Fibroblast of lung (primary cell): Measurements from ENCODE around the gene UBE2E2. TPM values are rescaled to one million over a fixed set of nuclear protein-coding genes. Genes with fewer than 3 reads are reported as not detected.

ENCODE experiments used
- DNase-seq, 2 donors: peaks; one replicate each; pipeline versions ENCODE4 v3.0.0 to v3.0.0-alpha.2; 2010; ENCODE audit warnings: low read depth in 2 of 2
- H2AFZ ChIP-seq: 2 replicates; pipeline ENCODE4 v1.5.1; 2012; ENCODE audit warnings: low read length, control low read depth, inconsistent platforms
- H3K27ac ChIP-seq: 2 replicates; pipeline ENCODE4 v1.5.1; 2011; ENCODE audit warnings: low read length, control low read depth; ENCODE audit not compliant: insufficient read depth
- H3K27me3 ChIP-seq: 2 replicates; pipeline ENCODE4 v1.5.1; 2011; ENCODE audit warnings: mild to moderate bottlenecking, low read length; ENCODE audit not compliant: control insufficient read depth, insufficient read depth
- H3K36me3 ChIP-seq: 2 replicates; pipeline ENCODE4 v1.5.1; 2011; ENCODE audit warnings: low read length; ENCODE audit not compliant: control insufficient read depth, insufficient read depth
- H3K4me1 ChIP-seq: 2 replicates; pipeline ENCODE4 v1.5.1; 2011; ENCODE audit warnings: low read length; ENCODE audit not compliant: control insufficient read depth, insufficient read depth; ENCODE audit errors: extremely low read depth
- H3K4me2 ChIP-seq: 2 replicates; pipeline ENCODE4 v1.5.1; 2011; ENCODE audit warnings: low read length, control low read depth; ENCODE audit not compliant: insufficient read depth; ENCODE audit errors: extremely low read depth
- H3K4me3 ChIP-seq, 4 experiments: fragments of 200-600 bp in 1 of 4; sonication (generic) in 1 of 4; replicated peaks in 1 of 4; 2 replicates each; pipeline ENCODE4 v1.5.1; 2011 to 2016; ENCODE audit warnings: low read length in 4 of 4, low read depth in 3 of 4, mild to moderate bottlenecking in 3 of 4, control low read depth in 2 of 4, inconsistent platforms in 1 of 4, mixed read lengths in 1 of 4; ENCODE audit not compliant: insufficient read depth in 1 of 4; ENCODE audit errors: control extremely low read depth in 1 of 4
- H3K79me2 ChIP-seq: 2 replicates; pipeline ENCODE4 v1.5.1; 2012; ENCODE audit warnings: mild to moderate bottlenecking, low read length, inconsistent platforms; ENCODE audit not compliant: control insufficient read depth, insufficient read depth
- H3K9ac ChIP-seq: 2 replicates; pipeline ENCODE4 v1.5.1; 2011; ENCODE audit warnings: mild to moderate bottlenecking, low read length, control low read depth; ENCODE audit not compliant: insufficient read depth
- H3K9me3 ChIP-seq: 2 replicates; pipeline ENCODE4 v1.5.1; 2012; ENCODE audit warnings: low read depth, low read length; ENCODE audit not compliant: control insufficient read depth, insufficient read depth
- H4K20me1 ChIP-seq: 2 replicates; pipeline ENCODE4 v1.5.1; 2011; ENCODE audit warnings: low read length; ENCODE audit not compliant: control insufficient read depth, insufficient read depth; ENCODE audit errors: extremely low read depth
- CTCF ChIP-seq, 2 donors: IDR thresholded peaks in 1 of 2; conservative IDR thresholded peaks in 1 of 2; 1 replicate in 1 of 2; 2 replicates in 1 of 2; pipeline ENCODE4 v1.5.1; 2011 to 2012; ENCODE audit warnings: low read length in 2 of 2, control low read depth in 1 of 2, inconsistent platforms in 1 of 2, low read depth in 1 of 2, mild to moderate bottlenecking in 1 of 2
- EZH2 ChIP-seq: IDR thresholded peaks from 2 replicates; pipeline ENCODE4 v1.5.1; 2012; ENCODE audit warnings: low read length, control low read depth, mild to moderate bottlenecking; ENCODE audit errors: missing control alignments
- polyA plus RNA-seq, 2 donors: library from polyadenylated mRNA; depleted of rRNA in 1 of 2; stranded (reverse) in 1 of 2; unstranded in 1 of 2; fragments of >200 nt; gene quantifications; 2 replicates each; pipeline ENCODE4 v1.2.1, GENCODE V29; 2011 to 2012; ENCODE audit warnings: missing spikeins in 1 of 2
- total RNA-seq: library from RNA; depleted of rRNA; stranded (reverse); fragments of >200 nt; gene quantifications from 2 replicates; pipeline ENCODE4 v1.2.1, GENCODE V29; 2014

UBE2E2 gene
- total and polyA plus RNA-seq, 2 donors (not counting 1 experiment from before 2014, with no cell fraction given): 79.8 to 127 TPM

- Histone ChIP-seq H4K20me1 (no peaks in the 10 kb centered on the region), H3K27ac (no peak overlapping the region), H3K9ac (no peak overlapping the region), H3K4me3 (no peak overlapping the region), H3K4me2 (no peak overlapping the region), H3K27me3 (peaks cover 6% of the 10 kb centered on the region), H3K9me3 (no peaks in the 10 kb centered on the region), H3K79me2 (no peaks in the 10 kb centered on the region), H3K36me3 (no peaks in the 10 kb centered on the region), H3K4me1 (no peaks in the 10 kb centered on the region), H2AFZ (no peak overlapping the region)
- no peak for DNase-seq
- TF ChIP-seq CTCF (conservative IDR thresholded peaks at IDR 0.05 in 1 of 2, IDR thresholded peaks at IDR 0.05 in 1 of 2; ENCODE audit: low read depth in 1 of 2, low read length in 2 of 2) (no peak), EZH2 (no peak)
These were observed 10.3 kb upstream of the UBE2E2 start for GRCh38 chr3:23192816-23193215.

- DNase-seq: no peak
- Histone ChIP-seq H3K9me3 (no peaks in the 10 kb centered on the region), H2AFZ (no peak overlapping the region), H3K9ac (no peak overlapping the region), H3K27me3 (peaks cover 6% of the 10 kb centered on the region), H3K36me3 (no peaks in the 10 kb centered on the region), H3K27ac (no peak overlapping the region), H3K4me2 (no peak overlapping the region), H4K20me1 (no peaks in the 10 kb centered on the region), H3K79me2 (no peaks in the 10 kb centered on the region), H3K4me1 (no peaks in the 10 kb centered on the region), H3K4me3 (no peak overlapping the region)
- TF ChIP-seq EZH2 (no peak), CTCF (conservative IDR thresholded peaks at IDR 0.05 in 1 of 2, IDR thresholded peaks at IDR 0.05 in 1 of 2; ENCODE audit: low read depth in 1 of 2, low read length in 2 of 2) (no peak)
These were observed 9.3 kb upstream of the UBE2E2 start for GRCh38 chr3:23193831-23194230.

GRCh38 chr3:23198801-23199200 is 4.3 kb upstream of the UBE2E2 start:
- H3K36me3 ChIP-seq: no peaks in the 10 kb centered on the region
- H4K20me1 ChIP-seq: no peaks in the 10 kb centered on the region
- H3K4me1 ChIP-seq: no peaks in the 10 kb centered on the region
- no peaks in the 10 kb centered on the region for H3K9me3 ChIP-seq
- TF ChIP-seq EZH2 (no peak), CTCF (conservative IDR thresholded peaks at IDR 0.05 in 1 of 2, IDR thresholded peaks at IDR 0.05 in 1 of 2; ENCODE audit: low read depth in 1 of 2, low read length in 2 of 2) (no peak)
- H3K9ac ChIP-seq: no peak overlapping the region
- no peak overlapping the region for H3K4me3 ChIP-seq
- peaks cover 9% of the 10 kb centered on the region for H3K27me3 ChIP-seq
- H3K79me2 ChIP-seq: peaks cover 6% of the 10 kb centered on the region
- no peak overlapping the region for H2AFZ ChIP-seq
- peak; percentile 36 to 61 for DNase-seq
- H3K27ac ChIP-seq: no peak overlapping the region
- no peak overlapping the region for H3K4me2 ChIP-seq
